ENCODE results near the gene CTR9.

DNA sequence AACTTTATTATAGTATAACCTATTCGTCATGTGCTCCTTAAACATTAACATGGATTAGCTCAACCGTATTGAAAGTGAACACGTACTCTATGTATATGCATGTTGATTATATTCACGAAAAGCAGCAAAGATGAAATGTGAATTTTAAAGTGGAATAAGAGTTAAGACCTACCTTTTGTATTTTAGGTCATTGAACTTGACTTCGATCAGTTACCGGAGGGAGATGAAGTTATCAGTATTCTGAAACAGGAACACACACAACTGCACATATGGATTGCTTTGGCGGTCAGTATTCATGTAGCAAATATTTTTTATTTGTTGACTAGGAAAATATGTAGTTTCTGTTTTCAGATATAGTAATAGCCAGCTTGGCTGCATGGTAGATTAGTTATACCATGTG, 1.4 kb downstream of the CTR9 start:
- TF ChIP-seq, protein P1, sequence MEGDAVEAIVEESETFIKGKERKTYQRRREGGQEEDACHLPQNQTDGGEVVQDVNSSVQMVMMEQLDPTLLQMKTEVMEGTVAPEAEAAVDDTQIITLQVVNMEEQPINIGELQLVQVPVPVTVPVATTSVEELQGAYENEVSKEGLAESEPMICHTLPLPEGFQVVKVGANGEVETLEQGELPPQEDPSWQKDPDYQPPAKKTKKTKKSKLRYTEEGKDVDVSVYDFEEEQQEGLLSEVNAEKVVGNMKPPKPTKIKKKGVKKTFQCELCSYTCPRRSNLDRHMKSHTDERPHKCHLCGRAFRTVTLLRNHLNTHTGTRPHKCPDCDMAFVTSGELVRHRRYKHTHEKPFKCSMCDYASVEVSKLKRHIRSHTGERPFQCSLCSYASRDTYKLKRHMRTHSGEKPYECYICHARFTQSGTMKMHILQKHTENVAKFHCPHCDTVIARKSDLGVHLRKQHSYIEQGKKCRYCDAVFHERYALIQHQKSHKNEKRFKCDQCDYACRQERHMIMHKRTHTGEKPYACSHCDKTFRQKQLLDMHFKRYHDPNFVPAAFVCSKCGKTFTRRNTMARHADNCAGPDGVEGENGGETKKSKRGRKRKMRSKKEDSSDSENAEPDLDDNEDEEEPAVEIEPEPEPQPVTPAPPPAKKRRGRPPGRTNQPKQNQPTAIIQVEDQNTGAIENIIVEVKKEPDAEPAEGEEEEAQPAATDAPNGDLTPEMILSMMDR (IDR thresholded peaks at IDR 0.05; ENCODE audit: low read length): no peak
- TF ChIP-seq EZH2 (optimal IDR thresholded peaks at IDR 0.05; ENCODE audit: low read depth, low read length) (no peak), EZH2phosphoT487 (IDR thresholded peaks at IDR 0.05; ENCODE audit: low read length) (no peak)
